AG09319 (cell line): ENCODE data around the gene NBAS.

ENCODE experiments used
- DNase-seq: peaks from one replicate; pipeline ENCODE4 v3.0.0-alpha.2; 2010; ENCODE audit warnings: low read depth; ENCODE audit errors: extremely low read depth
- CTCF ChIP-seq: IDR thresholded peaks from 2 replicates; pipeline ENCODE4 v1.5.1; 2011; ENCODE audit warnings: low read depth, mild to moderate bottlenecking, inconsistent platforms, low read length, moderate library complexity

NBAS gene

DNA sequence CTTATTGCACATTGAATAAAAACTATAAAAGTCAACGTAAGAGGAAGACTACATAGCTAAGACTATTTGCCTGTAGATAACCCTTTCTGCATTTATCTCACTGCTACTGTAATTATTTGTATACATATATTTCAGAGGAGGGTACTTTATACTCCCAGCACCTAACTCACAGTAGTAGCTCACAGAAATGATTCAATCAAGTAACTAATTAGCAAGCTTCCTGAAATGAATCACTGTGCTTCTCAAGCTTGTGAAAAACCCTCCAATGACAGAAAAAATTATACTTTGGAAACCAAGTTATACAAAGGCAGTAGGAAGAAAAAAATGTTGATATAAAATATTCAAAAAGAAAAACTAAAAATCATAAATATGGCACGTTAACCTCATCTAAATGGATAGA, 124.9 kb downstream of the NBAS start:
- TF ChIP-seq CTCF, result no peak
- DNase-seq, result no peak

DNA sequence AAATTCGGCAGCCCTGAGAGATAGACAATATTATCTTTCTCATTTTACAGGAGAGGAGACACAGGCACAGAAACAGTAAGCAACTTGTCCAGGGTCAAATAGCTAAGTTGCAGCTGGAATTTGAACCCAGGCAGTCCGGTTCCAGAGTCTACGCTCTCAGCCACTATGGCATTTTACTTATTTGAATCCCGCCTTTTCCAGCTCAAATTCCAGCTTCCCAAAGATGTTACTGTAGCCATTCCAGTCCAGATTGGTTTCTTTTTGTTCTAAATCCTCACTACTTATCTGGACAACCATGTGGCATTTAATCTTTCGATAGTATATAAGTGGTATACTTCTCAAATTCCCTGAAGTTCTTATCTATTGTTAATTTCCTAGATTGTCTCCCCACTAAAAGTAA, 125.7 kb downstream of the NBAS start:
- DNase-seq, result no peak
- no peak for TF ChIP-seq CTCF

- no peak for TF ChIP-seq CTCF
- DNase-seq, result no peak
Observed at GRCh38 chr2:15432642-15433256, 128.4 kb downstream of the NBAS start.

GRCh38 chr2:15429032-15429431, 132.1 kb downstream of the NBAS start:
- no peak for DNase-seq
- TF ChIP-seq CTCF, result no peak

DNA sequence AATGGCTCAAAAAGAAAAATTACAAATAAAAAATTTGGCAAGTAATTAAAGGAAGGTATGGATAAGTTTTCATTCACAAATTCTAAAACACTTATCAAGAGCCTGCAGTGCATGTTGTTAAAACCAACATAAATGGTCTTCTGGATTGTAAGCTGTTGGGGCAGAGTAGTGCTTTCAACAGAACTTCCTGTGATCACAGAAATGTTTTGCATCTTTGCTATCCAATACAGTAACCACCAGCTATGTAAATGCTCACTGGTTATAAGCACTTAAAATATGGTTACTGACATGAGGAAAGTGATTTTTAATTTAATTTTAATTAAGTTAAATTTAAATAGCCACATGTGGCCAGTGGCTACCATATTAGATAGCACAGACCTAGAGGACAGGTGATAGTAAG, 133.1 kb downstream of the NBAS start:
- no peak for TF ChIP-seq CTCF
- DNase-seq, result no peak

DNA sequence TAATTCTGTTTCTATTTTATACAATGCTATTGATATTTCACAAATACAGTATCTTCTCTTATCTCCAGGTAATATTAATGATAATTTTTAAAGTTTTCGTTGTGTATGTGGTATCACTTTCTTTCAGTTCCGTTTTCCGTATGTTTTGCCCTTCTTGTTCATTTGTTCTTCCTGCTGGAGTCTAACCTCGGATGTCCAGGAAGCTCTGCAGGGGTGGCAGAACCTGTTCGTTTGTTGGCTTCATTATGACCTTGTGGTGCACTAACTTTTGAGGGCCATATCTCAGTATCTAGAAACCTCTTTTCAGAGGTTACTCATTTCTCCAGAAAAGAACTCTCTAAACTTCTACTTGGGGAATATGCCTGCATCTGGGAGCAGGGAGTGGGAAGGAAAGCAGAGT, 134.5 kb downstream of the NBAS start:
- TF ChIP-seq CTCF, result no peak
- no peak for DNase-seq

DNA sequence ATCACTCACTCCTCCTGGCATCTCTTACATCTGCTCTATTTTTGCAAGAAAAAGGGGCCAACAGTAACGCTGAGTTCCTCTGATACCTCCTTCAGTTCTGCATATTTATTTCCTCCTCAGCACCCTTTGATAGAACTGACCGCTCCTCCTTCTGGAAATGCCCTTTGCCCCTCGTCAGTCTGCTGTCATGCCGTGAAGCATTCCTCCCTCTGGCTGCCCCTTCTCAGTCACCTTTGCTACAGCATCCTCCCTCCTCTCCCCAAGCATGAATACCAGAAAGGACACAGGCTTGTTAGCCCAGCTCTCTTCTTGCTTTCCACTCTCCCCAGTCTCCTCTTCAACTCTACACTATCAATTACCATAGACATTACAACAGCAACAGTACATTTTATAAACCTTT, 135.4 kb downstream of the NBAS start:
- TF ChIP-seq CTCF, result no peak
- no peak for DNase-seq
